Upper lobe of right lung (tissue), 1 donor: ENCODE measurements around the gene RAI14. TPM values are rescaled to one million over a fixed set of nuclear protein-coding genes. Genes with fewer than 3 reads are reported as not detected.

Experiments
- ATAC-seq: fragments of 200-7000 bp; cut with Tn5 transposase; one replicate; pipeline ENCODE4 v1.9.1; 2020; ENCODE audit warnings: mild to moderate bottlenecking, moderate library complexity
- DNase-seq: peaks from one replicate; pipeline ENCODE4 v3.0.0-alpha.2; 2020
- H3K27ac ChIP-seq: fragments of 200-600 bp; one replicate; pipeline ENCODE4 v1.8.0; 2022
- H3K27me3 ChIP-seq: fragments of 200-600 bp; one replicate; pipeline ENCODE4 v1.8.0; 2022; ENCODE audit warnings: mild to moderate bottlenecking
- H3K36me3 ChIP-seq: fragments of 200-600 bp; one replicate; pipeline ENCODE4 v1.8.0; 2022
- H3K4me1 ChIP-seq: fragments of 200-600 bp; one replicate; pipeline ENCODE4 v1.8.0; 2022
- H3K4me3 ChIP-seq: fragments of 200-600 bp; one replicate; pipeline ENCODE4 v1.8.0; 2022; ENCODE audit warnings: mild to moderate bottlenecking
- H3K9me3 ChIP-seq: fragments of 200-600 bp; one replicate; pipeline ENCODE4 v1.8.0; 2022
- intact Hi-C: fragments of 100-400 bp; cut with DNase I; formaldehyde crosslinking; loops from one replicate; pipeline ENCODE4 v1.11.0; 2022
- total RNA-seq: library from RNA; stranded (reverse); fragmentation: NEBNext Ultra II Directional; extraction: Animal tissue kit (Norgen Biotek cat#: 25700); gene quantifications from one replicate; pipeline ENCODE4 v1.2.1, GENCODE V29; 2021
- TF ChIP-seq, protein P1 (sequence below): fragments of 200-600 bp; IDR thresholded peaks from one replicate; pipeline ENCODE4 v1.8.0; 2022; ENCODE audit warnings: antibody characterized with exemption
- donor health status: DM: no; HTN: yes; CAD: no; lungs with severe emphysema.

Gene RAI14
- total RNA-seq, 1 donor from 2014 or later, result 79.6 TPM

DNA sequence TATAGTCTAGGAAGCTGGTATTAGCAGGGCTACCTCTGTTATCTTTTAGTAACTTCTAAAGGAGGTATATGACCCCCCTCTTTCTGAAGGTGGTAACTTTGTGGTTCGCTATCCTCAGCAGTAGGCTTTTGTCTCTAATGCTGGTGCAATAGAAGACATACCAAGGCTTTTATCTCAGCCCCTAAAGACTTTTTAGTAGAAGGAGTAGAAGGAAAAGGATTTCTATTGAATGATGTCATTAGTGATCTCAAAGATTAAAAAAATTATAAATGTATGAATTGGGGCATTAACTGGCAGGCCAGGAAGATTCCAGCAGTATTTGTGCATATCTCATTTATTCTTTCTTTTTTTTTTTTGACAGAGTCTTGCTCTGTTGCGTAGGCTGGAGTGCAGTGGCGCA is 78.2 kb downstream of the RAI14 start:
- no peak overlapping the region for H3K4me3 ChIP-seq
- TF ChIP-seq, protein P1, sequence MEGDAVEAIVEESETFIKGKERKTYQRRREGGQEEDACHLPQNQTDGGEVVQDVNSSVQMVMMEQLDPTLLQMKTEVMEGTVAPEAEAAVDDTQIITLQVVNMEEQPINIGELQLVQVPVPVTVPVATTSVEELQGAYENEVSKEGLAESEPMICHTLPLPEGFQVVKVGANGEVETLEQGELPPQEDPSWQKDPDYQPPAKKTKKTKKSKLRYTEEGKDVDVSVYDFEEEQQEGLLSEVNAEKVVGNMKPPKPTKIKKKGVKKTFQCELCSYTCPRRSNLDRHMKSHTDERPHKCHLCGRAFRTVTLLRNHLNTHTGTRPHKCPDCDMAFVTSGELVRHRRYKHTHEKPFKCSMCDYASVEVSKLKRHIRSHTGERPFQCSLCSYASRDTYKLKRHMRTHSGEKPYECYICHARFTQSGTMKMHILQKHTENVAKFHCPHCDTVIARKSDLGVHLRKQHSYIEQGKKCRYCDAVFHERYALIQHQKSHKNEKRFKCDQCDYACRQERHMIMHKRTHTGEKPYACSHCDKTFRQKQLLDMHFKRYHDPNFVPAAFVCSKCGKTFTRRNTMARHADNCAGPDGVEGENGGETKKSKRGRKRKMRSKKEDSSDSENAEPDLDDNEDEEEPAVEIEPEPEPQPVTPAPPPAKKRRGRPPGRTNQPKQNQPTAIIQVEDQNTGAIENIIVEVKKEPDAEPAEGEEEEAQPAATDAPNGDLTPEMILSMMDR, result no peak
- no peak for DNase-seq
- no peaks in the 10 kb centered on the region for H3K27me3 ChIP-seq
- H3K27ac ChIP-seq, result no peak overlapping the region
- H3K36me3 ChIP-seq, result no peaks in the 10 kb centered on the region
- H3K9me3 ChIP-seq, result no peaks in the 10 kb centered on the region
- no peak for ATAC-seq
- intact Hi-C loops, result no loop called here
- H3K4me1 ChIP-seq, result peaks cover 18% of the 10 kb centered on the region

DNA sequence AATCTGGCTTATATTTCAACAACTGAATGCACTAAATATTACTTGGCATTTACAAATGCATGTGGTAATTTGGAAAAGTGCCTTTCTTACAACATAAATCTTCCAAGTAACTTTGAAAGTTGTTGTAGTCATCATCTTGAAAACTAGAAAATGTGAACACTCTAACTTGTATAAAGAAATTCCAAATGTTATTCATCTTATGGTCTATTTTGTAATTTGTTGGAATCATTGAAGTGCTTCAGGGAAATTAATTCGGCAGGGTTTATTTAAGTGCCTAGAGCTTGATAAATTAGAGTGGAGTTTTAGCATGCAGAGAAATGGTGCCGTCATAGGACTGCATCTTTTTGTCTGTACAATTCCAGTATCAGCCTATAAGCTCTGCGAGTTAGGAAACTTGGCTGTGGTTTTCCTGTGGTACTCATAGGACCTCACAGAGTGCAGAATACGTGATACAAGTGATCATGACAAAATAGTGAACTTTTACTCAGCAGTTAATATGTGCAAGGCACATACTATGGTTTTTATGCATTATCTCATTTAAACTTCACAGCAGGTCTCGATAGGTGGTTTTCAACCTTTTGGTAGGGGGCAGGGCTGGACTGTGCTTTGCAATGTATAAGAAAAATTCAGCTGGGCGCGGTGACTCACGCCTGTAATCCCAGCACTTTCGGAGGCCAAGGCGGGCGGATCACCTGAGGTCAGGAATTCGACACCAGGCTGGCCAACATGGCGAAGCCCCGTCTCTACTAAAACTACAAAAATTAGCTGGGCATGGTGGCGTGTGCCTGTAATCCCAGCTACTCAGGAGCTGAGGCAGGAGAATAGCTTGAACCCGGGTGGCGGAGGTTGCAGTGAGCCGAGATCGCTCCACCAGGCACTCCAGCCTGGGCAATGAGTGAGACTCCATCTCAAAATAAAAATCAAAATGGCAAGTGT is 79.6 kb downstream of the RAI14 start:
- H3K4me1 ChIP-seq, result peaks cover 28% of the 10 kb centered on the region
- H3K9me3 ChIP-seq, result no peaks in the 10 kb centered on the region
- H3K27ac ChIP-seq, result no peak overlapping the region
- no peak for DNase-seq
- H3K4me3 ChIP-seq, result no peak overlapping the region
- intact Hi-C loops, result no loop called here
- no peaks in the 10 kb centered on the region for H3K27me3 ChIP-seq
- ATAC-seq, result no peak
- H3K36me3 ChIP-seq, result no peaks in the 10 kb centered on the region
- TF ChIP-seq, protein P1, result no peak

DNA sequence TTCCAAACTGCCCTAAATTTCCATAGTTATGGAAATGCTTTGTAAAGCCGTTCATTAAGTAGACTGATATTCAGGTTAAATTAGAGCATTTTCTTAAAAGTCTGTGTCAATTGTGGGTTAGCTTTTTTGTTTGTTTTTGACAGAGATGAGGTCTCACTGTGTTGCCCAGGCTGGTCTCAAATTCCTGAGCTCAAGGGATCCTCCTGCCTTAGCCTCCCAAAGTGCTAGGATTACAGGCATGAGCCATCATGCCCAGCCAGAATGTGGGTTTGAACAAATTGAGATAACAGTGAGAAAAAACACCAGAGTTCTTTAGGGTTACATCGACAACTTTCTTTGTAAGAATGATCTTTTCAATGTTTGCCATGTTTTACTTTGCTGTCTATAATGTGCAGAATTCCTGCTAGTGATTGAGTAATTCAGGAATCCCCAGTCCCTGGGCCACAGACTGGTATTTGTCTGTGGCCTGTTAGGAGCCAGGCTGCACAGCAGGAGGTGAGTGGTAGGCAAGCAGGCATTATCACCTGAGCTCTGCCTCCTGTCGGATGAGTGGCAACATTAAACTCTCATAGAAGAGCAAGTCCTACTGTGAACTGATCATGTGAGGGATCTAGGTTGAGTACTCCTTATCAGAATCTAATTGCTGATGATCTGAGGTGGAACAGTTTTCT is 80.5 kb downstream of the RAI14 start:
- H3K27ac ChIP-seq, result no peak overlapping the region

DNA sequence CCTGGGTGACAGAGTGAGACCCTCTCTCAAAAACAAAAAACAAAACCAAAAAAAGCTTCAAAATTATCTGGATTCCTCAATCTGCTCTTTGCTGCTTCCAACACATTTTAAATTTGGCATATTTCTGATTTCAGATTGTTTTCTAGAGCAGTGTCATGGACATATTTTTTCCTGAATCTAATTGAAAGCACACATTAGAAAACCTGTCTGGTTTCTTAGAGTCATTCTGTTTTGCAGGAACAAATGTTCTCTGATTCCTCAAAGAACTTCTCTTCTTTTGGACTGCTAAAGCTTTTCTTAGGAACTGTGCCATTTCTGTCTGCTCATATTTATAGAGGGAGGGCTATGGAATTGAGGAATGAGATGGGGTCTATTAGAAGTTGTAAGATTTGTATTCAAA is 81.6 kb downstream of the RAI14 start:
- ATAC-seq (no peak), DNase-seq (no peak)
- Histone ChIP-seq H3K27ac (no peak overlapping the region), H3K27me3 (no peaks in the 10 kb centered on the region), H3K4me1 (peaks cover 30% of the 10 kb centered on the region), H3K36me3 (no peaks in the 10 kb centered on the region), H3K9me3 (no peaks in the 10 kb centered on the region), H3K4me3 (no peak overlapping the region)
- intact Hi-C loops, result no loop called here
- TF ChIP-seq, protein P1, result no peak

More for the DNA sequence above, 80.5 kb downstream of the RAI14 start:
- Histone ChIP-seq H3K4me3 (no peak overlapping the region), H3K36me3 (no peaks in the 10 kb centered on the region), H3K9me3 (no peaks in the 10 kb centered on the region), H3K27me3 (no peaks in the 10 kb centered on the region), H3K4me1 (peaks cover 31% of the 10 kb centered on the region)
- TF ChIP-seq, protein P1, result no peak
- ATAC-seq, result peak; percentile 61
- no peak for DNase-seq
- intact Hi-C loops, result no loop called here

DNA sequence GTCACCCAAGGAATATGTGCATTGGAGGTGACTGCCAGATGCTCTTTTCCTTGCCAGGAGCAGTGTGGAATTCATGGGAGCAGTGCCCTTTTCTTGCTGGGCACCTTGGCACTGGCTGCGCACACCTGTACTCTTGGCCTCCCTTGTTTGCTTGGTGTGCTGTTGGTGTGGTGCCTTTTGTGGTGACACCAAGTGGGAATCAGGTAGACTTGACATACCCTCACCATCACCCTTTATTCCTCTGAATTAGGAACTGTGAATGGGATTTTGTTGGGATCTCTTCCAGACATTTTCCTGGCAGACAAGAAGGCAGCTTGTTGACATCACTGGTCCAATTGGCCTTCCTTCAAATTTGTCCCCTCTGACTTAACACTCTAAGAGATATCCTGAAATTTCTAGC is 82.3 kb downstream of the RAI14 start:
- no peak overlapping the region for H3K27ac ChIP-seq
- DNase-seq (no peak), ATAC-seq (no peak)
- no peaks in the 10 kb centered on the region for H3K9me3 ChIP-seq
- intact Hi-C loops, result no loop called here
- H3K27me3 ChIP-seq, result no peaks in the 10 kb centered on the region
- TF ChIP-seq, protein P1, result no peak
- peaks cover 30% of the 10 kb centered on the region for H3K4me1 ChIP-seq
- H3K36me3 ChIP-seq, result no peaks in the 10 kb centered on the region
- H3K4me3 ChIP-seq, result no peak overlapping the region
